CD8-positive, alpha-beta memory T cell (primary cell): ENCODE measurements around the gene MOB3B. TPM values are rescaled to one million over a fixed set of nuclear protein-coding genes. Genes with fewer than 3 reads are reported as not detected.
"Not testable (repeated sequence)": the region's sequence is repeated elsewhere in the genome, so short reads cannot be mapped to it uniquely, and the experiment has no call there.

Experiments
- CTCF ChIA-PET: fragments of 350-600 bp; sonication (Branson Sonifier 250); formaldehyde crosslinking; loops from one replicate; lab custom pipeline; 2021; ENCODE audit warnings: antibody characterized with exemption; lab: Charles Lee
- POLR2A ChIA-PET: fragments of 350-600 bp; sonication (Branson Sonifier 250); formaldehyde crosslinking; loops from one replicate; lab custom pipeline; 2021; ENCODE audit warnings: antibody characterized with exemption; lab: Charles Lee
- DNase-seq, 5 donors: peaks; one replicate each; pipeline versions ENCODE4 v3.0.0 to v3.0.0-alpha.2; 2020 to 2022; ENCODE audit warnings: mixed read lengths in 1 of 5
- H3K27ac ChIP-seq: one replicate; pipeline ENCODE4 v1.7.0; 2013; ENCODE audit warnings: low read depth, mild to moderate bottlenecking, low read length, moderate library complexity
- H3K27me3 ChIP-seq: 2 replicates; pipeline ENCODE4 v1.7.0; 2013; ENCODE audit warnings: low read length, mild to moderate bottlenecking; ENCODE audit not compliant: insufficient read depth, poor library complexity, severe bottlenecking
- H3K36me3 ChIP-seq: 2 replicates; pipeline ENCODE4 v1.7.0; 2013; ENCODE audit warnings: mild to moderate bottlenecking, low read length, moderate library complexity; ENCODE audit not compliant: insufficient read depth
- H3K4me1 ChIP-seq: 2 replicates; pipeline ENCODE4 v1.7.0; 2013; ENCODE audit warnings: mild to moderate bottlenecking, low read length, moderate library complexity; ENCODE audit not compliant: insufficient read depth
- H3K4me3 ChIP-seq: 2 replicates; pipeline ENCODE4 v1.7.0; 2013; ENCODE audit warnings: mild to moderate bottlenecking, low read length
- H3K9me3 ChIP-seq: 2 replicates; pipeline ENCODE4 v1.7.0; 2013; ENCODE audit warnings: mild to moderate bottlenecking, low read length
- H3K27ac Mint-ChIP-seq, 8 donors: one replicate each; pipeline ENCODE4 v1.8.0; 2020 to 2021; ENCODE audit warnings: mixed read lengths in 8 of 8, mild to moderate bottlenecking in 6 of 8, inconsistent platforms in 3 of 8, moderate library complexity in 3 of 8
- H3K27me3 Mint-ChIP-seq, 2 donors: one replicate each; pipeline ENCODE4 v1.8.0; 2020 to 2021; ENCODE audit warnings: mixed read lengths in 2 of 2, mild to moderate bottlenecking in 1 of 2, moderate library complexity in 1 of 2
- H3K36me3 Mint-ChIP-seq, 3 donors: one replicate each; pipeline ENCODE4 v1.8.0; 2020 to 2021; ENCODE audit warnings: mixed read lengths in 3 of 3, inconsistent platforms in 1 of 3, mild to moderate bottlenecking in 1 of 3
- H3K4me1 Mint-ChIP-seq, 3 donors: one replicate each; pipeline ENCODE4 v1.8.0; 2020 to 2021; ENCODE audit warnings: mixed read lengths in 3 of 3, inconsistent platforms in 1 of 3, mild to moderate bottlenecking in 1 of 3
- H3K4me3 Mint-ChIP-seq, 7 donors: one replicate each; pipeline ENCODE4 v1.8.0; 2020 to 2021; ENCODE audit warnings: mixed read lengths in 7 of 7, mild to moderate bottlenecking in 6 of 7, moderate library complexity in 4 of 7, inconsistent platforms in 2 of 7
- H3K9me3 Mint-ChIP-seq, 5 donors: one replicate each; pipeline ENCODE4 v1.8.0; 2020 to 2022; ENCODE audit warnings: mixed read lengths in 5 of 5, mild to moderate bottlenecking in 3 of 5, moderate library complexity in 2 of 5, inconsistent platforms in 1 of 5
- polyA plus RNA-seq: library from polyadenylated mRNA; unstranded; fragments of 300-500 nt; fragmentation: Illumina TruSeq; gene quantifications from one replicate; pipeline ENCODE4 v1.2.3, GENCODE V29; 2021
- total RNA-seq, 2 experiments: library from RNA; stranded (reverse); gene quantifications; one replicate each; pipeline ENCODE4 v1.2.3, GENCODE V29; 2021

MOB3B gene
- total and polyA plus RNA-seq, 3 experiments from 2014 or later: 0.07 to 0.29 (median 0.20) TPM

DNA sequence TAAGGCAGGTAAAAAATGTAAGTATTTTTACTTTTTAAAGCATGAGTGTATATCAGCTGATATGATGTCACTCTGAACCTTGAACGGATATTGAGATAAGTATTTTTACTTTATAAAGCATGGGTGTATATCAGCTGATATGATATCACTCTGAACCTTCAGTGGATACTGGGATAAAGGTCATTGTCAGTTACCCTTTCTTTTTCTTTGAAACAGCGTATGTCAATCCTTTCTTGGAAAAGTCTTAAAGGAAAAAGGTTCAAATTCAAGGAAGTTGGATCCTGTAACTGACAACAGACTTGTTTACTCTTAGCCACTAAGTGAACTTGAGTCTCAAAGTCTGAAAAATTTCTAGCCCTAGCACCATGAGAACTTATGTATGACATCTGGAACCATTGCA, 67.2 kb downstream of the MOB3B start:
- ChIA-PET POLR2A (no interaction called here), CTCF (no interaction called here)
- H3K4me1 Mint-ChIP-seq: peaks cover 0 to 7% (median 4%) of the 10 kb centered on the region in 3 donors
- no peak overlapping the region for H3K4me3 Mint-ChIP-seq
- Histone ChIP-seq H3K36me3 (no peaks in the 10 kb centered on the region), H3K4me3 (no peak overlapping the region), H3K4me1 (peaks cover 5% of the 10 kb centered on the region), H3K27ac (no peak overlapping the region), H3K9me3 (no peaks in the 10 kb centered on the region), H3K27me3 (no peaks in the 10 kb centered on the region)
- peaks cover 0 to 5% (median 1%) of the 10 kb centered on the region in 3 donors for H3K36me3 Mint-ChIP-seq
- H3K27me3 Mint-ChIP-seq: no peaks in the 10 kb centered on the region
- no peak overlapping the region for H3K27ac Mint-ChIP-seq
- no peak for DNase-seq
- no peaks in the 10 kb centered on the region for H3K9me3 Mint-ChIP-seq

DNA sequence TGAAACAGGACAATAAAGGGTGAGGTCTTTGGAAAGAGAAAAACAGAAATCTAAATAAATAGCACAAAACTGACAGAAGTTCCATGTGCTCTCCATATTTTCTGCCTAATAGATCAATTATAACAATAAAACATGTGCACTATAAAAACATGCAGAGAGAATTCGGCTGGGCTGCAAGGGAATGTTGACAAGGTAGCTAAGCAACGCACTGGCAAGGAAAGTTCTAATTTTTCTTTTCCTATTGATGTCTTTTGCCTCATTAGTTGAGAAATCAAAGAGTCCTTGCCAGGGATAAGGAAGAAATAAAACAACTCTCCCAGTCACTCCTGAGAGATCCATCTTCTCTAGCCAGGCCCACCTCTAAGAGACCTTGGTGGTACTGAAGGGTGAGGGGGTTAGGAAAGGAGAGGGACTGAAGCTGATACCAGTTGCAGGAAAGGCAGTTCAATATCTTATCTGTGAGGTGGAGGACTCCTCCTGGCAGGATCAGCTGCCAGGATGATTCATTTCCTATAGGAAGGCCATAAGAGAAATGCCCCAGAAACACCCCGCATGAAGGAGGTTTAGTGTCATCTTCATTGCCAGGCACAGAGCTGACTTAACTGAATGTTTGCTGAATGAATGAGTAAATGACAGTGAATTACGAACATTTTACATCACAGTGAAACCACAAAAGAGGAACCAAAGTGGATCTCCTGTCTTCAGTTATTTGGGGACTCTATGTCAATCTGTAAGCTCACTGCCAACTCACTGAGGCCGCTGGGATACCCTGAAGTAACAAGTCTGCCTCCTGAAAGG, 69.2 kb downstream of the MOB3B start:
- Mint-ChIP-seq H3K4me1 (peaks cover 0 to 8% (median 5%) of the 10 kb centered on the region in 3 donors), H3K27ac (no peak overlapping the region), H3K9me3 (no peaks in the 10 kb centered on the region), H3K27me3 (no peaks in the 10 kb centered on the region), H3K36me3 (peaks cover 0 to 5% (median 1%) of the 10 kb centered on the region in 3 donors), H3K4me3 (no peak overlapping the region)
- Histone ChIP-seq H3K9me3 (no peaks in the 10 kb centered on the region), H3K4me3 (no peak overlapping the region), H3K36me3 (no peaks in the 10 kb centered on the region), H3K27me3 (no peaks in the 10 kb centered on the region), H3K27ac (no peak overlapping the region), H3K4me1 (peaks cover 10% of the 10 kb centered on the region)
- DNase-seq: no peak
- POLR2A ChIA-PET: no interaction called here
- CTCF ChIA-PET: interaction anchor here (0.7 kb wide), 1 partner anchor 12 kb away, joined by 3 read pairs; no protein-coding TSS in a partner anchor

DNA sequence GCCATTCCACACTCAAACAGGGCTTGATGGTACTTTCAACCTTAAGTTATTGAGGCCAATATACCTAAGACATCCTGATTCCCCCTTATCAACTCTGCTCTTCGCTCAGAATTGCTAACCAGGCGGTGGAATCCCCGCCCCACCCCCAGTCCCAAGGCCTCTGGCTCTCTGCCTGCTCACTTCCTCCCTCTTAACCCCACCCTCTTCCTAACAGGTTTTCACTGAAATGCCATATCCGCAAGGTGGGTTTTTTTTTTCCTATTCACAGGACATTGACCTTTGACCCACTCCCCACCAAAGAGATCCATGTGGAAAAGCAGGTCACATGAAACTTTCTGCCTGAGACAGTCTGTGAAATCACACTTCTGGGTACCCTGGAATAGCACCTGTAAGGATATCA, 72.2 kb downstream of the MOB3B start:
- ChIA-PET POLR2A (no interaction called here), CTCF (no interaction called here)
- H3K36me3 Mint-ChIP-seq: peaks cover 0 to 8% (median 0%) of the 10 kb centered on the region in 3 donors
- Histone ChIP-seq H3K27ac (no peak overlapping the region), H3K36me3 (no peaks in the 10 kb centered on the region), H3K4me1 (peaks cover 10% of the 10 kb centered on the region), H3K27me3 (no peaks in the 10 kb centered on the region), H3K4me3 (no peak overlapping the region), H3K9me3 (no peaks in the 10 kb centered on the region)
- no peak overlapping the region for H3K27ac Mint-ChIP-seq
- no peak for DNase-seq
- H3K4me3 Mint-ChIP-seq: no peak overlapping the region
- H3K27me3 Mint-ChIP-seq: no peaks in the 10 kb centered on the region
- no peaks in the 10 kb centered on the region for H3K9me3 Mint-ChIP-seq
- H3K4me1 Mint-ChIP-seq: peaks cover 0 to 8% (median 5%) of the 10 kb centered on the region in 3 donors

DNA sequence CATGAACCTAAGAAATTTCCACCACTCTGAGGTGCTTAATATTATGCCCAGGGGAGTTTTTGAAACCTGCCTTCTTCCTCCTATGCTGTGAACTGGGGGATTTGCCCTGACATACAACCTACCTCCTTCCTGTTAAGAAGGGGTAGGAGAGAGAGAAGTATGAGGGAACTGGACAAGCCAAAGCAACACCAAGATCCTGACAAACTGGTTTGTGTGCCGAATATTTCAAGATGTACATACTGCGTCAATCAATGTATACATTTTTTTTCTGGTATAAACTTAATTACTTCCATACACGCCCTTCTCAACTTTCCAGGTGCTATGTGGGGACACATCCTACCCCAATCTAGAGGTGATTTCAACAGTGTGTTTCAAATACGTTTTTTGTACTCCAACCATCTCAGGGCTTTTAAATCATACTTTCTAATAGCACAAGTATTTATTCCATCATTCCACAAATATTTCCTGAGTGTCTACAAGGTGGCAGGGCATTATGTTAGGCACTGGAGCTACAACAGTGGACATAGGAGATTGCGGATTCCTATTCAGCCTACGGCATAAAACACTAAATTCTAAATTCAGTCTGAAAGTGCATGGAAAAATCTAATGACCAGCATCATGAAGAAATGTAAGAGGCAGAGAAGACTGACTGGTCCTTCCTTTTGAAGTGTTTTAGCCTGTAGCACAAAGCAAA, 75.6 kb downstream of the MOB3B start:
- peaks cover 10% of the 10 kb centered on the region for H3K4me1 ChIP-seq
- H3K9me3 Mint-ChIP-seq: no peaks in the 10 kb centered on the region
- no peaks in the 10 kb centered on the region for H3K36me3 ChIP-seq
- H3K9me3 ChIP-seq: no peaks in the 10 kb centered on the region
- peaks cover 0 to 8% (median 5%) of the 10 kb centered on the region in 3 donors for H3K4me1 Mint-ChIP-seq
- H3K27me3 Mint-ChIP-seq: no peaks in the 10 kb centered on the region
- H3K27ac ChIP-seq: no peak overlapping the region
- H3K4me3 ChIP-seq: no peak overlapping the region
- CTCF ChIA-PET: no interaction called here
- no peak overlapping the region for H3K4me3 Mint-ChIP-seq
- peaks cover 0 to 10% (median 0%) of the 10 kb centered on the region in 3 donors for H3K36me3 Mint-ChIP-seq
- no peak overlapping the region for H3K27ac Mint-ChIP-seq
- POLR2A ChIA-PET: no interaction called here
- DNase-seq: no peak
- no peaks in the 10 kb centered on the region for H3K27me3 ChIP-seq

DNA sequence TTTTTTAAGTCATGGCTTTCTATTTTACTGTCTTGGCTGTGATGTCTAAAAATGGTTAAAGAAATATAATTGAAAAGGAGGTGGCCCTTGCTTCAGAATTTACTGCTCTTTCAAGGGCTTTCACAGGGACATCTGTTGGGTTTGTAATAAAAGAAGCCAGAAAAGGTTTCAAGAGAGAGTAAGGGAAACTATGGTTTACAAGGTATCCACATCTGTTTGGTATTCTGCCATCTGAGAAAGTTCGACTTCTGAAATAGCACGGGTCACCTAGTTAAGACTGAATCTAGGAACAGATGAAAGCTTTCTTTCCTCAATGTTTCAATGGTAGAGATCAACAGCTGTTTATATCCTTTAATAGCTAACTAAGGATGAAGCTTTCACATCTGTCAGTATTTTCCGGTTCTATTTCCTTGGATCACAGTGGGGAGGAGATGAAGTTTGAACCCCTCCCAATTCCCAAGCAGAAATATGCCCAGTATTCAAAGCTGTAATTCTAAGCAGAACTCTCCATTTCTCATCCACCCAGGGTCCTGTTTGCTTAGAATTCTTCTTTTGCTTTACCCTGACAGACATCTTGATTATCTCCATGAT, 78.3 kb downstream of the MOB3B start:
- H3K9me3 ChIP-seq: no peaks in the 10 kb centered on the region
- no peak for DNase-seq
- Mint-ChIP-seq H3K4me1 (no peaks in the 10 kb centered on the region), H3K9me3 (peaks cover 0 to 2% (median 0%) of the 10 kb centered on the region in 5 donors), H3K27ac (no peak overlapping the region), H3K27me3 (no peaks in the 10 kb centered on the region), H3K36me3 (peaks cover 0 to 15% (median 0%) of the 10 kb centered on the region in 3 donors), H3K4me3 (no peak overlapping the region)
- no peaks in the 10 kb centered on the region for H3K36me3 ChIP-seq
- H3K27me3 ChIP-seq: no peaks in the 10 kb centered on the region
- H3K4me3 ChIP-seq: no peak overlapping the region
- ChIA-PET POLR2A (no interaction called here), CTCF (no interaction called here)
- H3K27ac ChIP-seq: no peak overlapping the region
- no peaks in the 10 kb centered on the region for H3K4me1 ChIP-seq

DNA sequence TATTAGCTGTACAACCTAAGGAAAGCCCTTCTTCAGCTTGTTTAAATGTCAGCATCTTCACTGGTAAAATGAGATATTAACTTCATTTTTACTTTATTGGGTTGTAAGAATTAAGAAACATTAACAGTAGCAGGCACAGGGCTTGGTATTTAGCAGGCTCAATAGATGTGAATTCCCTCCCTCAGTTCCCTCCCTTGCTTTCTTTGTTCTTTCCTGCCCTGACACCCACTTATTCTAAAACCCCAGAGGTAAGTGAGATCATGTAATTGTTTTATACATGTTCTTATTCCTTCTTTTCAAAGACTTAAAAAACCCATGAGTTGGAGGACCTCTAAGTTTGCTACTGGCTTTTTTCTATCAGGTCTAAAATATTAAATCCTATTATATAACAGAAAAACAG, 78.9 kb downstream of the MOB3B start:
- no peak for DNase-seq
- no peak overlapping the region for H3K27ac ChIP-seq
- Mint-ChIP-seq H3K27ac (no peak overlapping the region), H3K36me3 (peaks cover 0 to 15% (median 0%) of the 10 kb centered on the region in 3 donors), H3K4me3 (no peak overlapping the region), H3K27me3 (no peaks in the 10 kb centered on the region), H3K9me3 (peaks cover 0 to 2% (median 0%) of the 10 kb centered on the region in 5 donors), H3K4me1 (no peaks in the 10 kb centered on the region)
- ChIA-PET CTCF (no interaction called here), POLR2A (no interaction called here)
- no peaks in the 10 kb centered on the region for H3K27me3 ChIP-seq
- no peaks in the 10 kb centered on the region for H3K9me3 ChIP-seq
- H3K4me1 ChIP-seq: no peaks in the 10 kb centered on the region
- H3K36me3 ChIP-seq: no peaks in the 10 kb centered on the region
- no peak overlapping the region for H3K4me3 ChIP-seq

DNA sequence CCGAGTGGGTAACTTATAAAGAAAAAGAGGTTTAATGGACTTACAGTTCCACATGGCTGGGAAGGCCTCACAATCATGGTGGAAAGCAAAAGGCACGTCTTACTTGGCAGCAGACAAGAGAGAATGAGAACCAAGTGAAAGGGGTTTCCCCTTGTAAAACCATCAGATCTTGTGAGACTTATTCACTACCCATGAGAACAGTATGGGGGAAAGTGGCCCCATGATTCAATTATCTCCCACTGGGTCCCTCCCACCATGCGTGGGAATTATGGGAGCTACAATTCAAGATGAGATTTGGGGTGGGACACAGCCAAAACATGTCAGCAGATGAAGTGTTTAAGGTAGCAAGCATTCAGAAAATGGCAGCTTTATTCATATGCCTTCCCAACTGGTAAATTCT, 81.3 kb downstream of the MOB3B start:
- H3K27ac ChIP-seq, CTCF ChIA-PET: not testable (repeated sequence)

More for the DNA sequence above, 81.3 kb downstream of the MOB3B start:
- H3K36me3 Mint-ChIP-seq: peaks cover 0 to 15% (median 0%) of the 10 kb centered on the region in 3 donors
- H3K27ac Mint-ChIP-seq, H3K27me3 ChIP-seq, POLR2A ChIA-PET, H3K4me1 Mint-ChIP-seq, H3K4me3 Mint-ChIP-seq, H3K27me3 Mint-ChIP-seq, H3K36me3 ChIP-seq, H3K9me3 ChIP-seq, DNase-seq, H3K4me3 ChIP-seq, H3K9me3 Mint-ChIP-seq, H3K4me1 ChIP-seq: not testable (repeated sequence)
